ENCODE results near the gene GSG1L. TPM values are rescaled to one million over a fixed set of nuclear protein-coding genes. Genes with fewer than 3 reads are reported as not detected.

GSG1L gene
- total and polyA plus RNA-seq, 4 donors: 0.14 to 1.3 (median 0.24) TPM

DNA sequence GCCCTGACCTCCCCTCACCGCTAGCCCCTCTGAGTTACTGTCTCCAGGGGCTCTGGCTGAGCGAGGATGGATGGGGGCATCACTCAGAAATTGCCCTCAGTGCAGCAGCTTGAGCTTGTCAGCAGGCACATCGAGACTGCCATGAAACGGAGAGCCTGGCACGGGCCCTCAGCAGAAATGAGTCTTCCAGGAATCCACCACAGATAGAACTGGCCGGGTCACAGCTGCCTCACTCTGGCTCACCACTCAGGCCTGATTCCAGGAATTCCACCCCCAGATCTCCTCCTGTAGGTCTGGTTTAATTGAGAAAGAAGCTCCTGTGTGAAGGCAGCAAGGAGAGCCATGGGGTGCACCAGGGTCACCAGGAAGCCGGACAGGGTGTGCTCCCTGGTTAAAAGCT, 85.5 kb downstream of the GSG1L start:
- H3K4me3 ChIP-seq: no peak overlapping the region
- ATAC-seq (ENCODE audit: insufficient read depth, low FRiP score) (no peak), DNase-seq (peak; percentile 47 to 59 (median 54))
- no peak overlapping the region for H3K9ac ChIP-seq (ENCODE audit: insufficient read depth in 1 of 2, low read length in 2 of 2)
- H3K36me3 ChIP-seq (ENCODE audit: control insufficient read depth in 4 of 4, insufficient read depth in 4 of 4, low read length in 4 of 4): no peaks in the 10 kb centered on the region
- TF ChIP-seq, protein P1, sequence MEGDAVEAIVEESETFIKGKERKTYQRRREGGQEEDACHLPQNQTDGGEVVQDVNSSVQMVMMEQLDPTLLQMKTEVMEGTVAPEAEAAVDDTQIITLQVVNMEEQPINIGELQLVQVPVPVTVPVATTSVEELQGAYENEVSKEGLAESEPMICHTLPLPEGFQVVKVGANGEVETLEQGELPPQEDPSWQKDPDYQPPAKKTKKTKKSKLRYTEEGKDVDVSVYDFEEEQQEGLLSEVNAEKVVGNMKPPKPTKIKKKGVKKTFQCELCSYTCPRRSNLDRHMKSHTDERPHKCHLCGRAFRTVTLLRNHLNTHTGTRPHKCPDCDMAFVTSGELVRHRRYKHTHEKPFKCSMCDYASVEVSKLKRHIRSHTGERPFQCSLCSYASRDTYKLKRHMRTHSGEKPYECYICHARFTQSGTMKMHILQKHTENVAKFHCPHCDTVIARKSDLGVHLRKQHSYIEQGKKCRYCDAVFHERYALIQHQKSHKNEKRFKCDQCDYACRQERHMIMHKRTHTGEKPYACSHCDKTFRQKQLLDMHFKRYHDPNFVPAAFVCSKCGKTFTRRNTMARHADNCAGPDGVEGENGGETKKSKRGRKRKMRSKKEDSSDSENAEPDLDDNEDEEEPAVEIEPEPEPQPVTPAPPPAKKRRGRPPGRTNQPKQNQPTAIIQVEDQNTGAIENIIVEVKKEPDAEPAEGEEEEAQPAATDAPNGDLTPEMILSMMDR (IDR thresholded peaks at IDR 0.05; ENCODE audit: control extremely low read depth, extremely low read depth): no peak
- peaks cover 0 to 3% (median 0%) of the 10 kb centered on the region in 3 donors for H3K27me3 ChIP-seq (ENCODE audit: control insufficient read depth in 3 of 3, insufficient read depth in 3 of 3, low read length in 2 of 3)
- no peak overlapping the region for H3K27ac ChIP-seq (ENCODE audit: low read depth in 1 of 2, low read length in 1 of 2)
- peaks cover 0 to 4% (median 0%) of the 10 kb centered on the region in 5 donors for H3K4me1 ChIP-seq (ENCODE audit: control insufficient read depth in 5 of 5, insufficient read depth in 5 of 5, low read length in 5 of 5)
- WGBS, 2 donors: 58 to 82% methylated on average over 7 of the region's 7 CpGs
- H3K9me3 ChIP-seq (ENCODE audit: control insufficient read depth in 4 of 4, insufficient read depth in 3 of 4, low read length in 3 of 4): peaks cover 0 to 2% (median 0%) of the 10 kb centered on the region in 4 donors

DNA sequence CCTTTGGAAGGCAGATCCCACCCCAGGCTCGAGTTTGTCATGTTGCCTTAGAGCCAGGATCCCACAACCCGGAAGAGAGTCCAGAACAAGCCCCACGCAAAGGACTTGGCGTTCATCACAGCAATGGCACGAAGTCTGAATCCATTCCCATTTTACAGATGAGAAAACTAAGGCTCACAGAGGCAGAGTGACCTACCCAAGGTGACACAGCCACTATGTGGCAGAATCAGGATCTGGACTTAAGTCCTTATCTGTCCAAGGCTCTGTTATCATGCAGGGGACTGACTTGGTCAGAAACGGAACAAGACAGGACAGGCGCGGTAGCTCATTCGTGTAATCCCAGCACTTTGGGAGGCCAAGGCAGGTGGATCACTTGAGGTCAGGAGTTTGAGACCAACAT, 86.5 kb downstream of the GSG1L start:
- DNase-seq: no peak
- H3K9ac ChIP-seq (ENCODE audit: insufficient read depth in 1 of 2, low read length in 2 of 2): no peak overlapping the region
- peaks cover 0 to 4% (median 0%) of the 10 kb centered on the region in 5 donors for H3K4me1 ChIP-seq (ENCODE audit: control insufficient read depth in 5 of 5, insufficient read depth in 5 of 5, low read length in 5 of 5)
- H3K27me3 ChIP-seq (ENCODE audit: control insufficient read depth in 3 of 3, insufficient read depth in 3 of 3, low read length in 2 of 3): peaks cover 0 to 3% (median 0%) of the 10 kb centered on the region in 3 donors
- H3K9me3 ChIP-seq (ENCODE audit: control insufficient read depth in 4 of 4, insufficient read depth in 3 of 4, low read length in 3 of 4): no peaks in the 10 kb centered on the region
- no peaks in the 10 kb centered on the region for H3K36me3 ChIP-seq (ENCODE audit: control insufficient read depth in 4 of 4, insufficient read depth in 4 of 4, low read length in 4 of 4)
- no peak overlapping the region for H3K4me3 ChIP-seq
- ATAC-seq (ENCODE audit: insufficient read depth, low FRiP score): no peak
- TF ChIP-seq, protein P1 (IDR thresholded peaks at IDR 0.05; ENCODE audit: control extremely low read depth, extremely low read depth): no peak
- no peak overlapping the region for H3K27ac ChIP-seq (ENCODE audit: low read depth in 1 of 2, low read length in 1 of 2)
- 87 to 91% methylated on average over 9 of the region's 9 CpGs for WGBS, 2 donors

DNA sequence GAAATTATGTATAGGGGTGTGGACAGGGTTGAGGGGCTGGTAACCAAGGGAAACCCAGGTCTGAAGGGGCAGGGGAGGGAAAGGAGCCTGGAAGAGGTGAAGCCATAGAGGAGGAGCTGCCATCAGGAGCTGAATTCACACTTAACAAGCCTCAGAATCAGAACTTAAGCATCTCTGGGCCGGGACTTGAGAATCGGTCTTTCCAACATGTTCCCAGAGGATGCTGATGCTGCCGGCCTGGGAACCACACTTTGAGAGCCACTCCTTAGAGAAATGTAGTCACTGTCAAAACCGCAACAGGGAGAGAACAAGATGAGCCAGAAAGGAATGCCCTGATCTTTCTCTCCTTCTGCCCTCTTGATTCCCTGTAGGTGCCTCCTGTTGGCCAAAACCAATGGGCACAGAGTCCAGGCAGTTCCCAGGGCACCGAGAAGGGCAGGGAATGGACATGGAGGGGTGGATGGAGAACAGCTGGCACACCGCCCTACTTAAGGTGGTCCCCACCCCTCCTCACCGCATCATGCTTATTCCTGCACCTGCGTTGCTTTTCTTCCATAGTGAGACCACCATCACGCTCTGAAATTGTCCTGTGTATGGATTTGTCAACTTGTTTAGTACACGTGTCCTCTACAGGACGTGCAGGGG, 88.5 kb downstream of the GSG1L start:
- no peak overlapping the region for H3K9ac ChIP-seq (ENCODE audit: insufficient read depth in 1 of 2, low read length in 2 of 2)
- H3K27me3 ChIP-seq (ENCODE audit: control insufficient read depth in 3 of 3, insufficient read depth in 3 of 3, low read length in 2 of 3): peaks cover 0 to 3% (median 0%) of the 10 kb centered on the region in 3 donors
- ATAC-seq (ENCODE audit: insufficient read depth, low FRiP score) (no peak), DNase-seq (no peak)
- WGBS, 2 donors: 86 to 91% methylated on average over 11 of the region's 11 CpGs
- peaks cover 0 to 4% (median 0%) of the 10 kb centered on the region in 5 donors for H3K4me1 ChIP-seq (ENCODE audit: control insufficient read depth in 5 of 5, insufficient read depth in 5 of 5, low read length in 5 of 5)
- no peak overlapping the region for H3K27ac ChIP-seq (ENCODE audit: low read depth in 1 of 2, low read length in 1 of 2)
- H3K4me3 ChIP-seq: no peak overlapping the region
- no peaks in the 10 kb centered on the region for H3K36me3 ChIP-seq (ENCODE audit: control insufficient read depth in 4 of 4, insufficient read depth in 4 of 4, low read length in 4 of 4)
- peaks cover 0 to 5% (median 0%) of the 10 kb centered on the region in 4 donors for H3K9me3 ChIP-seq (ENCODE audit: control insufficient read depth in 4 of 4, insufficient read depth in 3 of 4, low read length in 3 of 4)
- TF ChIP-seq, protein P1 (IDR thresholded peaks at IDR 0.05; ENCODE audit: control extremely low read depth, extremely low read depth): no peak
